ENCODE results near the gene TRIM17. TPM values are rescaled to one million over a fixed set of nuclear protein-coding genes. Genes with fewer than 3 reads are reported as not detected.

The TRIM17 gene
- total and polyA plus RNA-seq, 2 experiments from 2014 or later: 0.86 to 1.1 TPM

DNA sequence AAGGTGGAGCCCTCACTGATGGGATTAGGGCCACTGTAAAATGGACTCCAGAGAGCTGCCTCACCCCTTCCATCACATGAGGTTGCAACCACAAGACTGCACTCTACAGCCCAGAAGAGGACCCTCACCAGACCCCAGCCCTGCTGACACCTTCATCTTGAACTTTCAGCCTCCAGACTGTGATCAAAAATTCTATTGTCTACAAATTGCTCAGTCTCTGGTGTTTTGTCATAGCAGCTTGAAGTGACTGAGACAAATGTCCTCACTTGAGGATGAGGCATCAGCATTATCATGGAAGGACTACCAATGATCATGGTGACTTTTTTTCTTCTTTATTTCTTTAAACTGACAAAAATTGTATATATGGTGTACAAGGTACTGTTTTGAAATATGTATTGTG, 26.7 kb upstream of the TRIM17 start:
- Mint-ChIP-seq H3K9me3 (no peaks in the 10 kb centered on the region), H3K27ac (no peak overlapping the region), H3K27me3 (ENCODE audit: insufficient read depth, low read depth, poor library complexity) (peaks cover 73% of the 10 kb centered on the region), H3K36me3 (ENCODE audit: low read depth) (no peaks in the 10 kb centered on the region), H3K4me3 (no peak overlapping the region), H3K4me1 (peaks cover 14% of the 10 kb centered on the region; the same call in 2 of the 3 replicates)
- Histone ChIP-seq H3K27me3 (ENCODE audit: insufficient read depth) (peaks cover 94% of the 10 kb centered on the region), H3K4me1 (ENCODE audit: insufficient read depth) (peaks cover 12% of the 10 kb centered on the region; the same call in 1 of the 2 replicates), H3K36me3 (ENCODE audit: insufficient read depth) (no peaks in the 10 kb centered on the region), H3F3A (replicated peaks; ENCODE audit: low read depth) (no peaks in the 10 kb centered on the region; the same call in none of the 2 replicates), H3K79me2 (replicated peaks; ENCODE audit: insufficient read depth) (no peaks in the 10 kb centered on the region), H3K4me2 (no peak overlapping the region), H3K27ac (ENCODE audit: low read depth) (no peak overlapping the region), H3K9me2 (ENCODE audit: insufficient read depth) (0 out of 2 replicates have a peak, but pooled peaks cover 6% of the 10 kb centered on the region), H2AFZ (no peak overlapping the region), H3K4me3 (no peak overlapping the region), H4K20me1 (replicated peaks; ENCODE audit: insufficient read depth) (0 out of 2 replicates have a peak, but pooled peaks cover 3% of the 10 kb centered on the region)
- no peak for DNase-seq (ENCODE audit: low spot score)
- no peak for TF ChIP-seq ETS1 (IDR thresholded peaks at IDR 0.05)
- TF ChIP-seq POLR2AphosphoS5 (IDR thresholded peaks at IDR 0.05; ENCODE audit: low read depth): no peak
- TF ChIP-seq, protein P1, sequence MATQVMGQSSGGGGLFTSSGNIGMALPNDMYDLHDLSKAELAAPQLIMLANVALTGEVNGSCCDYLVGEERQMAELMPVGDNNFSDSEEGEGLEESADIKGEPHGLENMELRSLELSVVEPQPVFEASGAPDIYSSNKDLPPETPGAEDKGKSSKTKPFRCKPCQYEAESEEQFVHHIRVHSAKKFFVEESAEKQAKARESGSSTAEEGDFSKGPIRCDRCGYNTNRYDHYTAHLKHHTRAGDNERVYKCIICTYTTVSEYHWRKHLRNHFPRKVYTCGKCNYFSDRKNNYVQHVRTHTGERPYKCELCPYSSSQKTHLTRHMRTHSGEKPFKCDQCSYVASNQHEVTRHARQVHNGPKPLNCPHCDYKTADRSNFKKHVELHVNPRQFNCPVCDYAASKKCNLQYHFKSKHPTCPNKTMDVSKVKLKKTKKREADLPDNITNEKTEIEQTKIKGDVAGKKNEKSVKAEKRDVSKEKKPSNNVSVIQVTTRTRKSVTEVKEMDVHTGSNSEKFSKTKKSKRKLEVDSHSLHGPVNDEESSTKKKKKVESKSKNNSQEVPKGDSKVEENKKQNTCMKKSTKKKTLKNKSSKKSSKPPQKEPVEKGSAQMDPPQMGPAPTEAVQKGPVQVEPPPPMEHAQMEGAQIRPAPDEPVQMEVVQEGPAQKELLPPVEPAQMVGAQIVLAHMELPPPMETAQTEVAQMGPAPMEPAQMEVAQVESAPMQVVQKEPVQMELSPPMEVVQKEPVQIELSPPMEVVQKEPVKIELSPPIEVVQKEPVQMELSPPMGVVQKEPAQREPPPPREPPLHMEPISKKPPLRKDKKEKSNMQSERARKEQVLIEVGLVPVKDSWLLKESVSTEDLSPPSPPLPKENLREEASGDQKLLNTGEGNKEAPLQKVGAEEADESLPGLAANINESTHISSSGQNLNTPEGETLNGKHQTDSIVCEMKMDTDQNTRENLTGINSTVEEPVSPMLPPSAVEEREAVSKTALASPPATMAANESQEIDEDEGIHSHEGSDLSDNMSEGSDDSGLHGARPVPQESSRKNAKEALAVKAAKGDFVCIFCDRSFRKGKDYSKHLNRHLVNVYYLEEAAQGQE (IDR thresholded peaks at IDR 0.05; ENCODE audit: unreplicated experiment): no peak
- TF ChIP-seq, protein P2, sequence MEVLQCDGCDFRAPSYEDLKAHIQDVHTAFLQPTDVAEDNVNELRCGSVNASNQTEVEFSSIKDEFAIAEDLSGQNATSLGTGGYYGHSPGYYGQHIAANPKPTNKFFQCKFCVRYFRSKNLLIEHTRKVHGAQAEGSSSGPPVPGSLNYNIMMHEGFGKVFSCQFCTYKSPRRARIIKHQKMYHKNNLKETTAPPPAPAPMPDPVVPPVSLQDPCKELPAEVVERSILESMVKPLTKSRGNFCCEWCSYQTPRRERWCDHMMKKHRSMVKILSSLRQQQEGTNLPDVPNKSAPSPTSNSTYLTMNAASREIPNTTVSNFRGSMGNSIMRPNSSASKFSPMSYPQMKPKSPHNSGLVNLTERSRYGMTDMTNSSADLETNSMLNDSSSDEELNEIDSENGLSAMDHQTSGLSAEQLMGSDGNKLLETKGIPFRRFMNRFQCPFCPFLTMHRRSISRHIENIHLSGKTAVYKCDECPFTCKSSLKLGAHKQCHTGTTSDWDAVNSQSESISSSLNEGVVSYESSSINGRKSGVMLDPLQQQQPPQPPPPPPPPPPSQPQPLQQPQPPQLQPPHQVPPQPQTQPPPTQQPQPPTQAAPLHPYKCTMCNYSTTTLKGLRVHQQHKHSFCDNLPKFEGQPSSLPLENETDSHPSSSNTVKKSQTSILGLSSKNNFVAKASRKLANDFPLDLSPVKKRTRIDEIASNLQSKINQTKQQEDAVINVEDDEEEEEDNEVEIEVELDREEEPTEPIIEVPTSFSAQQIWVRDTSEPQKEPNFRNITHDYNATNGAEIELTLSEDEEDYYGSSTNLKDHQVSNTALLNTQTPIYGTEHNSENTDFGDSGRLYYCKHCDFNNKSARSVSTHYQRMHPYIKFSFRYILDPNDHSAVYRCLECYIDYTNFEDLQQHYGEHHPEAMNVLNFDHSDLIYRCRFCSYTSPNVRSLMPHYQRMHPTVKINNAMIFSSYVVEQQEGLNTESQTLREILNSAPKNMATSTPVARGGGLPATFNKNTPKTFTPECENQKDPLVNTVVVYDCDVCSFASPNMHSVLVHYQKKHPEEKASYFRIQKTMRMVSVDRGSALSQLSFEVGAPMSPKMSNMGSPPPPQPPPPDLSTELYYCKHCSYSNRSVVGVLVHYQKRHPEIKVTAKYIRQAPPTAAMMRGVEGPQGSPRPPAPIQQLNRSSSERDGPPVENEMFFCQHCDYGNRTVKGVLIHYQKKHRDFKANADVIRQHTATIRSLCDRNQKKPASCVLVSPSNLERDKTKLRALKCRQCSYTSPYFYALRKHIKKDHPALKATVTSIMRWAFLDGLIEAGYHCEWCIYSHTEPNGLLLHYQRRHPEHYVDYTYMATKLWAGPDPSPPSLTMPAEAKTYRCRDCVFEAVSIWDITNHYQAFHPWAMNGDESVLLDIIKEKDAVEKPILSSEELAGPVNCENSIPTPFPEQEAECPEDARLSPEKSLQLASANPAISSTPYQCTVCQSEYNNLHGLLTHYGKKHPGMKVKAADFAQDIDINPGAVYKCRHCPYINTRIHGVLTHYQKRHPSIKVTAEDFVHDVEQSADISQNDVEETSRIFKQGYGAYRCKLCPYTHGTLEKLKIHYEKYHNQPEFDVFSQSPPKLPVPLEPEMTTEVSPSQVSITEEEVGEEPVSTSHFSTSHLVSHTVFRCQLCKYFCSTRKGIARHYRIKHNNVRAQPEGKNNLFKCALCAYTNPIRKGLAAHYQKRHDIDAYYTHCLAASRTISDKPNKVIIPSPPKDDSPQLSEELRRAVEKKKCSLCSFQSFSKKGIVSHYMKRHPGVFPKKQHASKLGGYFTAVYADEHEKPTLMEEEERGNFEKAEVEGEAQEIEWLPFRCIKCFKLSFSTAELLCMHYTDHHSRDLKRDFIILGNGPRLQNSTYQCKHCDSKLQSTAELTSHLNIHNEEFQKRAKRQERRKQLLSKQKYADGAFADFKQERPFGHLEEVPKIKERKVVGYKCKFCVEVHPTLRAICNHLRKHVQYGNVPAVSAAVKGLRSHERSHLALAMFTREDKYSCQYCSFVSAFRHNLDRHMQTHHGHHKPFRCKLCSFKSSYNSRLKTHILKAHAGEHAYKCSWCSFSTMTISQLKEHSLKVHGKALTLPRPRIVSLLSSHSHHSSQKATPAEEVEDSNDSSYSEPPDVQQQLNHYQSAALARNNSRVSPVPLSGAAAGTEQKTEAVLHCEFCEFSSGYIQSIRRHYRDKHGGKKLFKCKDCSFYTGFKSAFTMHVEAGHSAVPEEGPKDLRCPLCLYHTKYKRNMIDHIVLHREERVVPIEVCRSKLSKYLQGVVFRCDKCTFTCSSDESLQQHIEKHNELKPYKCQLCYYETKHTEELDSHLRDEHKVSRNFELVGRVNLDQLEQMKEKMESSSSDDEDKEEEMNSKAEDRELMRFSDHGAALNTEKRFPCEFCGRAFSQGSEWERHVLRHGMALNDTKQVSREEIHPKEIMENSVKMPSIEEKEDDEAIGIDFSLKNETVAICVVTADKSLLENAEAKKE (CRISPR knock-in tag; IDR thresholded peaks at IDR 0.05): no peak
- no peak for TF ChIP-seq STAT1 (IDR thresholded peaks at IDR 0.05; ENCODE audit: unreplicated experiment)
- no peak for TF ChIP-seq JUNB (IDR thresholded peaks at IDR 0.05; ENCODE audit: unreplicated experiment)
- TF ChIP-seq EZH2 (IDR thresholded peaks at IDR 0.05; ENCODE audit: low read depth, unreplicated experiment): no peak
- TF ChIP-seq ZNF331 (CRISPR knock-in tag; IDR thresholded peaks at IDR 0.05; ENCODE audit: low read depth): no peak
- no peak for TF ChIP-seq EZH2phosphoT487 (IDR thresholded peaks at IDR 0.05; ENCODE audit: unreplicated experiment)
- no peak for TF ChIP-seq ZNF114 (CRISPR knock-in tag; IDR thresholded peaks at IDR 0.05)
- TF ChIP-seq CREB1 (CRISPR knock-in tag; IDR thresholded peaks at IDR 0.05; ENCODE audit: low read depth): no peak
- no peak for TF ChIP-seq NANOG (IDR thresholded peaks at IDR 0.05; ENCODE audit: borderline replicate concordance)
- TF ChIP-seq, protein P3, sequence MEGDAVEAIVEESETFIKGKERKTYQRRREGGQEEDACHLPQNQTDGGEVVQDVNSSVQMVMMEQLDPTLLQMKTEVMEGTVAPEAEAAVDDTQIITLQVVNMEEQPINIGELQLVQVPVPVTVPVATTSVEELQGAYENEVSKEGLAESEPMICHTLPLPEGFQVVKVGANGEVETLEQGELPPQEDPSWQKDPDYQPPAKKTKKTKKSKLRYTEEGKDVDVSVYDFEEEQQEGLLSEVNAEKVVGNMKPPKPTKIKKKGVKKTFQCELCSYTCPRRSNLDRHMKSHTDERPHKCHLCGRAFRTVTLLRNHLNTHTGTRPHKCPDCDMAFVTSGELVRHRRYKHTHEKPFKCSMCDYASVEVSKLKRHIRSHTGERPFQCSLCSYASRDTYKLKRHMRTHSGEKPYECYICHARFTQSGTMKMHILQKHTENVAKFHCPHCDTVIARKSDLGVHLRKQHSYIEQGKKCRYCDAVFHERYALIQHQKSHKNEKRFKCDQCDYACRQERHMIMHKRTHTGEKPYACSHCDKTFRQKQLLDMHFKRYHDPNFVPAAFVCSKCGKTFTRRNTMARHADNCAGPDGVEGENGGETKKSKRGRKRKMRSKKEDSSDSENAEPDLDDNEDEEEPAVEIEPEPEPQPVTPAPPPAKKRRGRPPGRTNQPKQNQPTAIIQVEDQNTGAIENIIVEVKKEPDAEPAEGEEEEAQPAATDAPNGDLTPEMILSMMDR (conservative IDR thresholded peaks at IDR 0.05; ENCODE audit: low read depth in 2 of 2): no peak
- ATAC-seq: no peak
